Tibial nerve (tissue), 3 donors: ENCODE measurements around the gene MRPS26.

Source experiments
- POLR2A ChIP-seq, 2 donors: fragments of 450-650 bp; IDR thresholded peaks; one replicate each; pipeline ENCODE4 v1.6.1; 2017; ENCODE audit warnings: antibody characterized with exemption in 2 of 2, mild to moderate bottlenecking in 2 of 2, moderate library complexity in 2 of 2
- TF ChIP-seq, protein P1 (sequence below), 5 experiments: fragments of 200-600 bp in 3 of 5; fragments of 450-650 bp in 2 of 5; sonication (generic) in 3 of 5; IDR thresholded peaks; one replicate each; pipeline ENCODE4 v1.5.1; 2016 to 2019; ENCODE audit warnings: antibody characterized with exemption in 5 of 5, mild to moderate bottlenecking in 3 of 5, moderate library complexity in 2 of 5

DNA sequence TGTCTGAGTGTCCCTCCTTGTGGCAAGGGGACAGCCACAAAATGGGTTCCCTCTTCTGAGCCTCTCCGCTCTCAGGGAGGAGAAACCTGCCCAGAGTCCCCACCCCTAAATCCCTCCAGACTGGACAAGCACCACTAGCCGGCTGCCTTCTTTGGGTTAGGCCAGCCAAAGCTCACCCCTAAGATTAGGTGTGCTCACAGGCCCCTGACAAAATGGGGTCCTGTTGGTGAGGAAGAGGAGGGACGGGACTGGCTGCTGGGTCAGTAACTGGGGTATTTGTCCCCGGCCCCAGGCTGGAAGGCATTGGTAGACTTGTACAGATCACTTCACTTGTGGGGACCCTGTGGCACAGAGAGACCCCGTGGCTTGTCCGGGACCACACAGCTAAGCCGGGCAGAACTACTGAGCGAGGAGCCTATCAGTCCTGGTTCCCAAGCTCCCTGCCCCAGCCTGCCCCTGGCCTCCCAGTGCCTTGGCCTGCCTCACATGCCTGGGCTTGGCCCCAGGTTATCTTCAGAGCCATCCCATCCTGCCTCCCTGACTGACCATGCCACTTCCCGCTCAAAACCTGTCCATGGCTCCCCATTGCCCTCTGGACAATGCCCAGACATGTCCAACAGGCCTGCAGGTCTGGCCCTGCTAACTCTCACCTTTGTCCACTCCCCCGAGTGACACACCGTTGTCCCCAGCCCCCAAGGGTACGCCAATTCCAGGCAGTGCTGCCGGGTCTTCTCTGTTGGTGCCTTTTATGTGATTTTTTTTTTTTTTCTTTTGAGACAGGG is 49.2 kb downstream of the MRPS26 start:
- TF ChIP-seq POLR2A (IDR thresholded peaks at IDR 0.05) = no peak
- TF ChIP-seq, protein P1, sequence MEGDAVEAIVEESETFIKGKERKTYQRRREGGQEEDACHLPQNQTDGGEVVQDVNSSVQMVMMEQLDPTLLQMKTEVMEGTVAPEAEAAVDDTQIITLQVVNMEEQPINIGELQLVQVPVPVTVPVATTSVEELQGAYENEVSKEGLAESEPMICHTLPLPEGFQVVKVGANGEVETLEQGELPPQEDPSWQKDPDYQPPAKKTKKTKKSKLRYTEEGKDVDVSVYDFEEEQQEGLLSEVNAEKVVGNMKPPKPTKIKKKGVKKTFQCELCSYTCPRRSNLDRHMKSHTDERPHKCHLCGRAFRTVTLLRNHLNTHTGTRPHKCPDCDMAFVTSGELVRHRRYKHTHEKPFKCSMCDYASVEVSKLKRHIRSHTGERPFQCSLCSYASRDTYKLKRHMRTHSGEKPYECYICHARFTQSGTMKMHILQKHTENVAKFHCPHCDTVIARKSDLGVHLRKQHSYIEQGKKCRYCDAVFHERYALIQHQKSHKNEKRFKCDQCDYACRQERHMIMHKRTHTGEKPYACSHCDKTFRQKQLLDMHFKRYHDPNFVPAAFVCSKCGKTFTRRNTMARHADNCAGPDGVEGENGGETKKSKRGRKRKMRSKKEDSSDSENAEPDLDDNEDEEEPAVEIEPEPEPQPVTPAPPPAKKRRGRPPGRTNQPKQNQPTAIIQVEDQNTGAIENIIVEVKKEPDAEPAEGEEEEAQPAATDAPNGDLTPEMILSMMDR (IDR thresholded peaks at IDR 0.05) = no peak
